Measurements from ENCODE around the gene TMX3.

GRCh38 chr18:68694316-68694715 lies 20.6 kb downstream of the TMX3 start:
- TF ChIP-seq, protein P1, sequence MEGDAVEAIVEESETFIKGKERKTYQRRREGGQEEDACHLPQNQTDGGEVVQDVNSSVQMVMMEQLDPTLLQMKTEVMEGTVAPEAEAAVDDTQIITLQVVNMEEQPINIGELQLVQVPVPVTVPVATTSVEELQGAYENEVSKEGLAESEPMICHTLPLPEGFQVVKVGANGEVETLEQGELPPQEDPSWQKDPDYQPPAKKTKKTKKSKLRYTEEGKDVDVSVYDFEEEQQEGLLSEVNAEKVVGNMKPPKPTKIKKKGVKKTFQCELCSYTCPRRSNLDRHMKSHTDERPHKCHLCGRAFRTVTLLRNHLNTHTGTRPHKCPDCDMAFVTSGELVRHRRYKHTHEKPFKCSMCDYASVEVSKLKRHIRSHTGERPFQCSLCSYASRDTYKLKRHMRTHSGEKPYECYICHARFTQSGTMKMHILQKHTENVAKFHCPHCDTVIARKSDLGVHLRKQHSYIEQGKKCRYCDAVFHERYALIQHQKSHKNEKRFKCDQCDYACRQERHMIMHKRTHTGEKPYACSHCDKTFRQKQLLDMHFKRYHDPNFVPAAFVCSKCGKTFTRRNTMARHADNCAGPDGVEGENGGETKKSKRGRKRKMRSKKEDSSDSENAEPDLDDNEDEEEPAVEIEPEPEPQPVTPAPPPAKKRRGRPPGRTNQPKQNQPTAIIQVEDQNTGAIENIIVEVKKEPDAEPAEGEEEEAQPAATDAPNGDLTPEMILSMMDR (IDR thresholded peaks at IDR 0.05), result no peak
- TF ChIP-seq POLR2A (IDR thresholded peaks at IDR 0.05) (no peak), EP300 (IDR thresholded peaks at IDR 0.05; ENCODE audit: low read depth) (no peak)

Measured in transverse colon (tissue), 3 donors.